ENCODE data around the gene VAPA. TPM values are rescaled to one million over a fixed set of nuclear protein-coding genes. Genes with fewer than 3 reads are reported as not detected.

VAPA gene
- total and polyA plus RNA-seq, 2 donors (not counting 1 experiment from before 2014, with no cell fraction given) = 235 to 420 TPM

- H3K27me3 ChIP-seq (ENCODE audit: control insufficient read depth, insufficient read depth, low read length) = no peaks in the 10 kb centered on the region
- H3K4me1 ChIP-seq (ENCODE audit: control insufficient read depth, extremely low read depth, insufficient read depth, low read length) = no peaks in the 10 kb centered on the region
- TF ChIP-seq CTCF (conservative IDR thresholded peaks at IDR 0.05 in 1 of 2, IDR thresholded peaks at IDR 0.05 in 1 of 2; ENCODE audit: low read depth in 1 of 2, low read length in 2 of 2) (no peak), EZH2 (IDR thresholded peaks at IDR 0.05; ENCODE audit: low read length, missing control alignments) (no peak)
- H2AFZ ChIP-seq (ENCODE audit: low read length) = no peak overlapping the region
- DNase-seq (ENCODE audit: low read depth in 2 of 2) = no peak
- H4K20me1 ChIP-seq (ENCODE audit: control insufficient read depth, extremely low read depth, insufficient read depth, low read length) = no peaks in the 10 kb centered on the region
- no peaks in the 10 kb centered on the region for H3K79me2 ChIP-seq (ENCODE audit: control insufficient read depth, insufficient read depth, low read length)
- no peak overlapping the region for H3K9ac ChIP-seq (ENCODE audit: insufficient read depth, low read length)
- H3K4me2 ChIP-seq (ENCODE audit: extremely low read depth, insufficient read depth, low read length) = no peak overlapping the region
- H3K9me3 ChIP-seq (ENCODE audit: control insufficient read depth, insufficient read depth, low read depth, low read length) = no peaks in the 10 kb centered on the region
- H3K4me3 ChIP-seq (replicated peaks in 1 of 4; ENCODE audit: control extremely low read depth in 1 of 4, insufficient read depth in 1 of 4, low read depth in 3 of 4, low read length in 4 of 4) = no peak overlapping the region
- H3K36me3 ChIP-seq (ENCODE audit: control insufficient read depth, insufficient read depth, low read length) = no peaks in the 10 kb centered on the region
- H3K27ac ChIP-seq (ENCODE audit: insufficient read depth, low read length) = no peak overlapping the region
Measured at GRCh38 chr18:9989481-9989880, 75.7 kb downstream of the VAPA start.

DNA sequence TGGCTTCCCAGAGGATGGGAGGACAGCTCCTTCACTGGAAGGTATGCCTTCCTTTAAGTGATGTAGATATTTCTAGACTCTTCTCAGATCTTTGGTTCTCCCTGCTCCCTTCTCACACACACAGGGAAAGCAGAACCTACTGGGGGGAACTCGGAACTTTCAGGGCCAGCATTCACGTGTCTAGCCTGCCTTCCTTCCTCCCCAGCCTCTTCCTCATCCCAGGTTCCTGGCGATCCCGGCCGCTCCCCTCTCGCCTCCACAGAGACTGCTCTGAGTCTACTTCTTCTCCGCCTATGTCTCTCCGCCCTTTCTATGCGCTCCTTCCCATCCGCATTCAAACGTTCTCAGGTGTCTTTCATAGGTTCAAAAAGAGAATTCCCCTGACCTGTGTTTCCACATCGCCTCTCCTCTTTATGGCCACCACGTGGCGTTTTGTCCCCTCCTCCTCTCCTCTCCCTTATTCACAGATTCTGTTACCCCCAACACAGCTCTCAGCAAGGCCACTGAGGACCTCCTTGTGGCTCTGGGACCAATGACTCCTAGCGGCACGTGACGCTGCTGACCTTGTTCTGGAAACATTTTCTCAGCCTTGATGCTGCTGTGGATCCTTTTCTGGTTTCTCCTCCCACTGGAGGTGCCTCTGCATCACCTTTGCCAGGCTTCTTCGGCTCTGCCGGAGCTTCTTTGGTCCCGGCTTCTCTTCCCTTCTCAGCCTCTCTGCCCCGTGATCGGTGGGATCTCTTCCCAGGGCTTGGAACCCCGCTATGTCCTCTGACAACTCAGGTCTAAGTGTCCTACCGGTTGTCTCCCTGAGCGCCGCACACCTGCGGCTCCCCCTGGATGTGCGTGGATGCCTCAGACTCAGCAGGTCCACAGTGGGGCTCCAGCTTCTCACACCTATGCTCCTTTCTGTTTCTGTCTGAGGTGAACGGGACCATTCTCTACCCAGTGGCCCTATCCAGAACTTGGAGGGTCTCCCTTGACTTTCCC, 77.5 kb downstream of the VAPA start:
- H3K4me3 ChIP-seq (replicated peaks in 1 of 4; ENCODE audit: control extremely low read depth in 1 of 4, insufficient read depth in 1 of 4, low read depth in 3 of 4, low read length in 4 of 4) = no peak overlapping the region
- H3K4me1 ChIP-seq (ENCODE audit: control insufficient read depth, extremely low read depth, insufficient read depth, low read length) = no peaks in the 10 kb centered on the region
- no peak overlapping the region for H3K27ac ChIP-seq (ENCODE audit: insufficient read depth, low read length)

More for the DNA sequence above, 77.5 kb downstream of the VAPA start:
- Histone ChIP-seq H3K4me2 (ENCODE audit: extremely low read depth, insufficient read depth, low read length) (no peak overlapping the region), H3K9ac (ENCODE audit: insufficient read depth, low read length) (no peak overlapping the region), H3K79me2 (ENCODE audit: control insufficient read depth, insufficient read depth, low read length) (no peaks in the 10 kb centered on the region), H4K20me1 (ENCODE audit: control insufficient read depth, extremely low read depth, insufficient read depth, low read length) (no peaks in the 10 kb centered on the region), H2AFZ (ENCODE audit: low read length) (no peak overlapping the region), H3K36me3 (ENCODE audit: control insufficient read depth, insufficient read depth, low read length) (no peaks in the 10 kb centered on the region), H3K27me3 (ENCODE audit: control insufficient read depth, insufficient read depth, low read length) (no peaks in the 10 kb centered on the region), H3K9me3 (ENCODE audit: control insufficient read depth, insufficient read depth, low read depth, low read length) (no peaks in the 10 kb centered on the region)
- no peak for DNase-seq (ENCODE audit: low read depth in 2 of 2)
- TF ChIP-seq EZH2 (IDR thresholded peaks at IDR 0.05; ENCODE audit: low read length, missing control alignments) (no peak), CTCF (conservative IDR thresholded peaks at IDR 0.05 in 1 of 2, IDR thresholded peaks at IDR 0.05 in 1 of 2; ENCODE audit: low read depth in 1 of 2, low read length in 2 of 2) (no peak)
